H1 (cell line): Measurements from ENCODE around the gene CILP.

Experiments
- ATF3 ChIP-seq: IDR thresholded peaks from 2 replicates; pipeline ENCODE4 v1.6.1; 2011; ENCODE audit warnings: low read depth, mild to moderate bottlenecking, low read length; ENCODE audit not compliant: insufficient read depth
- CTCF ChIP-seq, 3 experiments: IDR thresholded peaks; 1 replicate in 2 of 3; 2 replicates in 1 of 3; pipeline versions ENCODE4 v1.5.1 to v1.6.1; 2011; ENCODE audit warnings: low read length in 3 of 3, mild to moderate bottlenecking in 3 of 3, inconsistent platforms in 2 of 3, low read depth in 1 of 3, moderate library complexity in 1 of 3; ENCODE audit not compliant: insufficient read depth in 1 of 3; ENCODE audit errors: control extremely low read depth in 1 of 3
- EGR1 ChIP-seq: IDR thresholded peaks from 2 replicates; pipeline ENCODE4 v1.6.1; 2011; ENCODE audit warnings: low read depth, low read length, borderline replicate concordance
- HDAC6 ChIP-seq: IDR thresholded peaks from one replicate; pipeline ENCODE4 v1.7.1; 2012; ENCODE audit warnings: low read depth, mild to moderate bottlenecking, inconsistent platforms, low read length, moderate library complexity
- POLR2AphosphoS5 ChIP-seq: IDR thresholded peaks from 2 replicates; pipeline ENCODE4 v1.6.1; 2011; ENCODE audit warnings: low read depth, low read length

GRCh38 chr15:65154720-65155119 is 56.6 kb downstream of the CILP start:
- TF ChIP-seq POLR2AphosphoS5 (no peak), EGR1 (no peak), ATF3 (no peak), HDAC6 (no peak), CTCF (IDR thresholded peaks at IDR 0.05; ENCODE audit: control extremely low read depth in 1 of 3, insufficient read depth in 1 of 3, low read depth in 1 of 3, low read length in 3 of 3) (no peak)
